SIG-M5 (cell line): ENCODE measurements around the gene GNG14.
"Not testable (repeated sequence)": the region's sequence is repeated elsewhere in the genome, so short reads cannot be mapped to it uniquely, and the experiment has no call there.

Source experiments
- DNase-seq: peaks from one replicate; lab custom pipeline; 2025; lab: John Stamatoyannopoulos, UW

The GNG14 gene

DNA sequence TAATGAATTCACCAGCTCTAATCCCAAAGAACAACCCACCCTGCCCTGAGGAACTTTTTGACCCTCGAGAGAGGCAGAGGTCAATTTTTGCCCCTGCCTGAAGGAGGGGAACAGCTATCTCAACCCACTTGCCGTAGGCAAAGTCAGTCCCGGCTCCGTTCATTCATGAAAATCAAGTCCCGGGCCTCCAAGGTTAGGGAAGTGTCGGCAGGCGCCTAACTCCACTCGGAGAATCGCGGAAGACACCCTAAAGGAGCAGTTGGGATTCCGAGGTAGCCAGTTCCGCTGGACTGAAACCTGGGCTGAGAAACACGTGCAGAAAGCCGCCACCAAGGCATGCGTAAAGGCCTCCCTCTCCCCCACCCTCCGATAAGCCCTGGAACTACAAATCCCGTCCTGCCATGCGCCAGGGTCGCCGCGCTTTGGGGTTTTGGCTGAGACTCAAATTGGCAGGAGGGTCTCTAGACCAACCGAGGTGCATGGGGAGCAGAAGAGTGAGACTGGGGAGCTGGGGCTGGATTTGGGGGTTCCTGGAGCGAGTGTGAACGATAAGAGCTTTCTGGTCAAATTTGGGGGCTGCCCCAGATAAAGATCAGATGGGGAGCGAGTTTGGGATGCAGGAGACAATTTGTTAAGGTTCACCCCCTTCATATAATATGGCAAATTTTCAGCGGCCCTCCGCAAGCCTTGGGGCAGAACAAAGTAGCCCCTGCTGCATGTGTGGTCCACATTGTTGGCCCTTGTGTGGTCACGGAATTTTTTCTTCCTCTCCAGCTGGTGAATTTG, 36.0 kb downstream of the GNG14 start, which contains the start of gene TNPO2:
Gene TNPO2 (minus strand): TSS at position 292 of the 786 bp plus-strand sequence. CDS start 2,955 bp downstream, outside the sequence.
- no peak for DNase-seq

DNA sequence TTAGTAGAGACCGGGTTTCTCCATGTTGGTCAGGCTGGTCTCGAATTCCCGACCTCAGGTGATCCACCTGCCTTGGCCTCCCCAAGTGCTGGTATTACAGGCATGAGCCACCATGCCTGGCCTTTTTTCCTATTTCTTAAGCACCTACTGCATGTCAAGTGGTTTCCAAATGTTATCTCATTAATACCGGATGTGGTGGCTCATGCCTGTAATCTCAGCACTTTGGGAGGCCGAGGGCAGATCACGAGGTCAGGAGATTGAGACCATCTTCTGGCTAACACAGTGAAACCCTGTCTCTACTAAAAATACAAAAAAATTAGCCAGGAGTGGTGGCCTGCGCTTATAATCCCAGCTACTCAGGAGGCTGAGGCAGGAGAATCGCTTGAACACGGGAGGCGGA, 37.8 kb downstream of the GNG14 start:
- not testable (repeated sequence) for DNase-seq

DNA sequence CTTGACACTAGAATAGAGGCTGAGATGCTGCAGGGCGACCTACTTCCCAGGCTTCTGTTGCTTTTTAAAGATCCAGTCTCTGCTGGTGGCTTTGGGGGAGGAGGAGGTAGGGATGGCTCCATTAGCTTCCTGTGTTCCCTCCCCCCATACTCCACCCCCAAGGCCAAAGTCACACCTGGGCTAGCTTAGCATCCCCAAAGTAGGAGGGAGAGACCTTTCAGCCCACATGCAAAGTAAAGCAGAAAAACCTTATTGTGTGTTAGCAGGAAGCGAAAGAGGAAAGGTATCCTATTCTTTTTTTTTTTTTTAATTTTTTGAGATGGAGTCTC, 39.2 kb downstream of the GNG14 start:
- no peak for DNase-seq

DNA sequence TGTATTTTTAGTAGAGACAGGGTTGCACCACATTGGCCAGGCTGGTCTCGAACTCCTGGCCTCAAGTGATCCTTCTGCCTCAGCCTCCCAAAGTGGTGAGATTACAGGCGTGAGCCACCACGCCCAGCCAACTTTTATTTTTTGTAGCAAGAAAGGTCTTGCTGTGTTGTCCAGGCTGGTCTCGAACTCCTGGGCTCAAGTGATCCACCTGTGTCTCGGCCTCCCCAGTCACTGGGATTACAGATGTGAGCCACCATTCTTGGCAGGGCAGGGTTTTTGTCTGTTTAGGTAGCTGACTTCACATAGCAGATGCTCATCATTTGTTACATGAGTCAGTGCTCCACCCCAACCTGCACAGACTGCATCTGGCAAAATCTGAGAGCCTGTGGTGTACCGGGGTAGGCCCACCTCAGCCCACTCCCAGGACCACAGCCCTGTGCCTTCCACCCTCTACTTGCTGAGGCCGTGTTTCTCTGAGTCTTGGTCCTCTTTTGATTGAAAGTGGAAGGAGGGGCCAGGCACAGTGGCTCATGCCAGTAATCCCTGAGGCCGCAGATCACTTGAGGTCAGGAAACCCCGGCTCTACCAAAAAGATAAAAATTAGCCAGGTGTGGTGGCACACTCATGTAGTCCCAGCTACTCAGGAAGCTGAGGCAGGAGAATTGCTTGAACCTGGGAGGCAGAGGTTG, 40.1 kb downstream of the GNG14 start:
- DNase-seq, result no peak

DNA sequence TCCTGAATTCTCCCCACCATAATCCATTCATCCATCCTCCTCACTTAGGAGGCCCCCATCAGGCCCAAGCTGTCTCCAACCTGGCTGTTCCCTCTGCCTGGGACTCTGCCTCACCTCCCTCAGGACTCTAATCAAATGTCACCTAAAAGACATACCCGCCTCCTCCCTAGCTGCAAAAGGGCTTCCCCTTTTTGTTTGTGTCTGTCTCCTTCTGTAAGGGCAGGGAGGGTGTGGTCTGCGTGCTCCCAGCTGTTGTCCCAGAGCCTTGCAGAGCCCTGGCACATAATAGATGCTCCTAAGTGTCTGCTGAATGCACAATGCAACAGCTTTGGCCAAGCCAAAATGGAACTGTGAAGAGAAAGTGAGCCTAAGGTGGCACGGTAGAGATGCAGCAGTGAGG, 42.3 kb downstream of the GNG14 start:
- no peak for DNase-seq

DNA sequence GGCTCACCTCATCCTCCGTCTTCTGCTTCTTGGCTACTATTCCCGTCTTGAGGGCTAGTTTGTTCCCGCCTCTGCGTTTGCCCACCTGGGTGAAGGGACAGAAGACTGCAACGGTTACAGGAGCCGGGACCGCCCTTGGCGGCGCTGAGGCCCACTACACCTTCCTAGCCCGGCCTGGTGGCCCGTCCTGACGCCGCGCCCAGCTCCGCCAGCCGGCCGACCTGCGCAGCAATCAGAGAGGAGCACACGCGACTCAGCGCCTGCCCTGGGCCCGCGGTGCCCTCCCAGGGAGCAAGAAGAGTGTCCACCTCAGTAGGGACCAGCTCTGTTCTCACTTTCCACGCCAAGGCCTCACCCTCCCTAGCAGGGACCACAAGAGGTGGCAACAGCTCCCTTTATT, 43.5 kb downstream of the GNG14 start:
- DNase-seq, result no peak

DNA sequence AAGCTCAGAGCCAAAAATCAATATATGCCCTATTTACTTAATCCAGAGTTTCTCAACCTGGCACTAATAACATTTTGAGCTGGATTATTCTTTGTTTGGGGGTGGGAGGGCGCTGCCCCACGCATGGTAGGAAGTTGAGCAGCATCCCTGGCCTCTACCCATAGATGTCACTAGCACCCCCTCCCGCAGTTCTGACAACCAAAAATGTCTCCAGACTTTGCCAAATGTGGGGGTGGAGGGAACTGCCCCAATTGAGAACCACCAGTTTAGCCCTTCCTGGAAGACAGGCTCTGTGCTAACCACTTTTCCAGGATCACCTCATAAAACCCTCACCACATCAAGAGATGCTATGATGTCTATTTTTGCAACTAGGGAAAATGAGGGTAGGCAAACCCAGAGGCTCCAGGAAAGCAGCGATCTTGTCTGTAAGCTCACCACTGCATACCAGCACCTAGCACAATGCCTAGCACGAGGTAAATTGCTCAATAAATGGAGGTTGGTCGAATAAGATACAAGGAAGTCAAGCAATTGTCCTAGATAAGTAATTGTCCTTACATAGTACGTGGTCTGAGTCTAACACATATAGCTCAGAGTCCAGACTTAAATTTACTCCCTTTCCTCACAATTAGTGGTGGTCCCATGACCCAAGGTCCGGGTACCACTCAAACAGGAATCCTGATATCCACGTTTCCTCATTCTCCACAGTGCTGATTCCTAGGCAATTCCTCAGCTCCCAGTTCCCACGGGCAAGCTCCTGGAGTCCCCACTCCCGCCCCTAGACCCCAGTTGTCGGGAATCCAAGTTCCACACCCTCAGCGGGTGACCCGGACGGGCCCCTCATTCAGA, 45.8 kb downstream of the GNG14 start:
- DNase-seq, result no peak

DNA sequence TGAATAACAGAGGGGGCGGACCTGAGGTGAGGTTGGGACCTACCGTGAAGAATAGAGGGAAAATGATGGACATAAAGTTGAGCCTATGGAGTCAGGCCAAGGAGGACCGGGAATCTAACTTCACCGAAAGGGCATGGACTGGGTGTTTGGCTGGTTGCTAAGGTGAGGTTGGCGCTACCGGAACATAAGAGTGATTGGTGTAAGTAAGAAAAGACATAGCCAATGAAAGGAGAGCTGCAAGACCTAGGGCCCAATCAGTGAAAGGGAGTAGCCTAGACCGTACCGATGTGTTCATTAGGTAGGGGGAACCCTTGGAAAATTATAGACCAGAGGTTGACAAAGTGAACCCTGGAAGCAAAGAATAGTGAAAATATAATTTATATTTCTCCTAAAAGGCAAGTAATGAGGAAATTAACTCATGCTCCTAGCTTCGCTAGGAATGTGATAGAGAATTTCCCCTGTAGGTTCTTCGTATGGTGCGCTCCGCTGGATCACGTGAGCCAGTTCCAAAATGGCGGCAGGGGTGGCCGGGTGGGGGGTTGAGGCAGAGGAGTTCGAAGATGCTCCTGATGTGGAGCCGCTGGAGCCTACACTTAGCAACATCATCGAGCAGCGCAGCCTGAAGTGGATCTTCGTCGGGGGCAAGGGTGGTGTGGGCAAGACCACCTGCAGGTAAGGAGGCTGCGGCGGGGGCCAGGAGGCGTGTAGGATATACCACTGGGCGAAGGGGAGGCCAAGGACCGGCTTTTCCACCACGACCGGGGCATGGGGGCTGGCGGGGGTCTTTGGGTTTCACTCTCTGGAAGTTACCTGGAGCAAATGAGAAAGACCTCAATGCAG, 49.4 kb downstream of the GNG14 start, which contains the start of gene GET3:
Gene GET3 (plus strand): TSS at position 503 of the 840 bp plus-strand sequence. CDS start 9 bp downstream, at position 512.
- DNase-seq, result peak; percentile 95

DNA sequence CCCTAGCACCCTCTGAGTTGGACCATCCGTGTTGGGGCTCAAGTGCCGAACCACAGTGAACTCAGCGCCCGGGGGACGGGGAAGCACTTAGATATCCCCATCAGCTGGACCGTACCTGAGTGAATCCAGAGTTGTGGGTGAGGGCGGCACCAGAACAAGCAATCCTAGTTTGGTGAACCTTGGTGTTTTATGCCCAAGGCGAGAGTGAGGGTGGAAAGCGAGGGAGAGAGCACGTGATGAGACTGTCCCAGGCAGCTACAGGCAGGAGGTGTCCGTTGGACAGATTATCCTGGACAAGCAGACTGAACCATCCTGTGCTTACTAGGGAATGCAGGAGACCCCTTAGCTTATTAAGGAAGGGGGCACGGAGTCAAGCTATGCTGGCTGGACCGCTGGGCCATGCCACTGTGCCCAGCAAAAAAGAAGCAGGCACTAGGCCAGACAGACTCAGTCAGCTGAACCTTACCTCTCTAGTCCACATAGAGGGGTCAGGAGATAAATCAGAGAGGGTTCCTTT, 50.1 kb downstream of the GNG14 start:
- no peak for DNase-seq
